OCI-LY1 (cell line): Measurements from ENCODE around the gene TRIM6.

Experiments used
- H2AFZ ChIP-seq: fragments of 200-600 bp; sonication (generic), shearing (Covaris generic); 2 replicates; pipeline ENCODE4 v1.6.0; 2014; ENCODE audit warnings: antibody characterized with exemption, mild to moderate bottlenecking, low read length
- H3F3A ChIP-seq: fragments of 200-600 bp; sonication (generic), shearing (Covaris generic); 2 replicates; pipeline ENCODE4 v1.6.0; 2014; ENCODE audit warnings: mild to moderate bottlenecking, antibody characterized with exemption, low read length, moderate library complexity; ENCODE audit not compliant: insufficient read depth
- H3K27ac ChIP-seq: fragments of 200-600 bp; sonication (generic); 2 replicates; pipeline ENCODE4 v1.5.1; 2014; ENCODE audit warnings: low read length, mixed run types, mild to moderate bottlenecking, low read depth; ENCODE audit not compliant: poor library complexity, severe bottlenecking
- H3K27me3 ChIP-seq: fragments of 200-600 bp; sonication (generic); 2 replicates; pipeline ENCODE4 v1.6.0; 2014; ENCODE audit warnings: antibody characterized with exemption, mild to moderate bottlenecking, low read length, moderate library complexity; ENCODE audit not compliant: insufficient read depth
- H3K36me3 ChIP-seq: fragments of 200-600 bp; sonication (generic); 2 replicates; pipeline ENCODE4 v1.6.1; 2014; ENCODE audit warnings: mild to moderate bottlenecking, antibody characterized with exemption, low read length, moderate library complexity, mixed read lengths; ENCODE audit not compliant: insufficient read depth
- H3K4me1 ChIP-seq: fragments of 200-600 bp; sonication (generic); 2 replicates; pipeline ENCODE4 v1.5.1; 2014; ENCODE audit warnings: mild to moderate bottlenecking, low read length, moderate library complexity; ENCODE audit not compliant: insufficient read depth, severe bottlenecking
- H3K4me2 ChIP-seq: fragments of 200-600 bp; sonication (generic), shearing (Covaris generic); 2 replicates; pipeline ENCODE4 v1.6.1; 2014; ENCODE audit warnings: low read length
- H3K4me3 ChIP-seq: fragments of 200-600 bp; sonication (generic); 2 replicates; pipeline ENCODE4 v1.5.1; 2014; ENCODE audit warnings: low read length, low read depth, mild to moderate bottlenecking, mixed read lengths; ENCODE audit not compliant: poor library complexity, severe bottlenecking
- H3K79me2 ChIP-seq: fragments of 200-600 bp; shearing (Covaris generic); 2 replicates; pipeline ENCODE4 v1.6.1; 2016; ENCODE audit warnings: mixed run types, low read length, mixed read lengths; ENCODE audit not compliant: insufficient read depth
- H3K9ac ChIP-seq: fragments of 200-600 bp; sonication (generic), shearing (Covaris generic); 2 replicates; pipeline ENCODE4 v1.6.1; 2014; ENCODE audit warnings: mild to moderate bottlenecking, low read length, mixed read lengths
- H3K9me2 ChIP-seq: fragments of 200-600 bp; sonication (generic), shearing (Covaris generic); 2 replicates; pipeline ENCODE4 v1.6.1; 2014; ENCODE audit warnings: low read depth, mild to moderate bottlenecking, low read length, mixed read lengths
- H3K9me3 ChIP-seq: fragments of 200-600 bp; shearing (Covaris generic); 2 replicates; pipeline ENCODE4 v1.6.1; 2014; ENCODE audit warnings: low read length, mixed read lengths
- H4K20me1 ChIP-seq: fragments of 200-600 bp; sonication (generic), shearing (Covaris generic); 2 replicates; pipeline ENCODE4 v1.6.0; 2016; ENCODE audit warnings: mild to moderate bottlenecking, low read length; ENCODE audit not compliant: insufficient read depth
- CTCF ChIP-seq: fragments of 200-600 bp; sonication (generic), shearing (Covaris generic); IDR thresholded peaks from 2 replicates; pipeline ENCODE4 v1.5.1; 2017; ENCODE audit warnings: mild to moderate bottlenecking, antibody characterized with exemption, low read length, moderate library complexity, mixed read lengths
- EZH2 ChIP-seq: fragments of 200-600 bp; sonication (generic), shearing (Covaris generic); IDR thresholded peaks from 2 replicates; pipeline ENCODE4 v1.8.0; 2017; ENCODE audit warnings: borderline replicate concordance, mixed run types, mild to moderate bottlenecking, antibody characterized with exemption, low read length, moderate library complexity, mixed read lengths

TRIM6 gene

DNA sequence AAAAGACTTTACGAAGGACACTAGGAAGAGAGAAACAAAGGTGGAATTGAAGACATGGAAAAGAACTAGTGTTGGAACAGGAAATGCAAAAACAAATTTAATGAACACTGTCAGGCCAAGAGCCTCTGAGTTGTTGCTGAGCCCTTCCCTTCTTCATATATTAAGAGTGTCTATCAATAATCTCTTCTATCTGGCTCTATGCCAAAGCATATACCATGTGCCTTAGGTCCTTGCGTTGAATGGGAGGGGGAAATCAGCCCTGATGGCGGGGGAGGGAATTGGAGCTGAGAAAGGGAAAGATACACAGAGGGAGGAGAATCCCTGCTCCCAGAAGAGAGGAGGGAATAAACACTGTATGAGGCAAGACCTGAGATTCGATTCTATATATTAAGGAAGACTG is 21.3 kb upstream of the TRIM6 start:
- H3K79me2 ChIP-seq: no peaks in the 10 kb centered on the region
- H3K4me1 ChIP-seq: no peaks in the 10 kb centered on the region
- no peak overlapping the region for H3K4me3 ChIP-seq
- H4K20me1 ChIP-seq: no peaks in the 10 kb centered on the region
- no peak overlapping the region for H3K4me2 ChIP-seq
- H3K36me3 ChIP-seq: no peaks in the 10 kb centered on the region
- no peaks in the 10 kb centered on the region for H3K9me2 ChIP-seq
- no peaks in the 10 kb centered on the region for H3F3A ChIP-seq
- no peak overlapping the region for H3K9ac ChIP-seq
- no peaks in the 10 kb centered on the region for H3K9me3 ChIP-seq
- no peak overlapping the region for H2AFZ ChIP-seq
- H3K27ac ChIP-seq: no peak overlapping the region
- TF ChIP-seq CTCF (no peak), EZH2 (no peak)
- no peaks in the 10 kb centered on the region for H3K27me3 ChIP-seq

DNA sequence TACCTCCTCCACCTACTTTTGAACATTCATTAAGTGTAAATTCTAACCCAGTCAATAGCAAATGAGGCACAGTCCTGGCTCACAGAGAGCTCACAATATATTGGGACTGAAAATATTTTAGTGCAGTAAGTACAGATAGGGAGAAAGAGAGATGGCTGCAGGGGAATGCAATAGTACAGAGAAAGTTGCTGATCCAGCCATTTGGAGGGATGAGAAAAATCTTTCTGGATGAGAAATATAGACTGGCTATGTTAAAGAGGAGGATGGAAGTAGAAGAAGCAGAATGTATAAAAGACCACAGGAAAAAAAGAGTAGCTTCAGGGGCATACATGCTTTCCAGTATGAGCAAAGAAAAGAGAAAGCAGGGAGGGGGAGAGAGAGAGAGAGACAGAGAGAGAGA is 19.3 kb upstream of the TRIM6 start:
- H4K20me1 ChIP-seq: no peaks in the 10 kb centered on the region
- no peaks in the 10 kb centered on the region for H3F3A ChIP-seq
- no peak overlapping the region for H2AFZ ChIP-seq
- H3K36me3 ChIP-seq: no peaks in the 10 kb centered on the region
- H3K79me2 ChIP-seq: no peaks in the 10 kb centered on the region
- TF ChIP-seq EZH2 (no peak), CTCF (no peak)
- no peak overlapping the region for H3K4me3 ChIP-seq
- H3K9me2 ChIP-seq: no peaks in the 10 kb centered on the region
- no peaks in the 10 kb centered on the region for H3K27me3 ChIP-seq
- H3K9ac ChIP-seq: no peak overlapping the region
- no peak overlapping the region for H3K4me2 ChIP-seq
- no peak overlapping the region for H3K27ac ChIP-seq
- H3K4me1 ChIP-seq: no peaks in the 10 kb centered on the region
- no peaks in the 10 kb centered on the region for H3K9me3 ChIP-seq

DNA sequence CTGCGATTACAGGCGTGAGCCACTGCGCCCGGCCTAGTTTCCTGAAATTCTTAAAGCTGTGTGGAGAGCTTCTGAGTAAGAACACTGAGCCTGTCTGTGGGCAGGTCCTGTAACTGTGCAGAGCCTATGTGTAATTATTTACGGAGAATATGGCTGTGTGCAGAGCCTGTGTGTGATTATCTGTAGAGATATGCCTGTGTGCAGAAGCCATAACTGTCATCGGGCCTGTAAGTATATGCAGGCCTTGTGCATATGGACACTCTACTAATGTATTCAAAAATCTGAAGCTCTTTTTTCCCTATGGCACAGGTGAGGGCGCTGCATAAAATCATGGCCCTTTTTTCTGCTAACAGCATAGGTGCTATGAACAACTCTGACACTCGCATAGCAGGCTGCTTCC is 15.9 kb upstream of the TRIM6 start, which contains the start of gene OR52B6:
Gene OR52B6 (plus strand): TSS at position 301 of the 400 bp plus-strand sequence. CDS start 0 bp downstream, at position 301.
- Histone ChIP-seq H3K27ac (no peak within 1 kb of the TSS), H3K9me3 (no peaks in the 10 kb centered on the region), H3K4me3 (no peak within 1 kb of the TSS), H3K36me3 (no peaks in the 10 kb centered on the region), H3K4me1 (no peaks in the 10 kb centered on the region), H3F3A (no peaks in the 10 kb centered on the region), H2AFZ (no peak within 1 kb of the TSS), H3K9me2 (no peaks in the 10 kb centered on the region), H3K79me2 (no peaks in the 10 kb centered on the region), H3K9ac (no peak within 1 kb of the TSS), H3K27me3 (no peaks in the 10 kb centered on the region), H3K4me2 (no peak within 1 kb of the TSS), H4K20me1 (no peaks in the 10 kb centered on the region)
- TF ChIP-seq CTCF: no peak
- TF ChIP-seq EZH2: no peak
